BE2C (cell line): ENCODE measurements around the gene SYK.
"Not testable (repeated sequence)": the region's sequence is repeated elsewhere in the genome, so short reads cannot be mapped to it uniquely, and the experiment has no call there.

Experiments
- DNase-seq: peaks from one replicate; pipeline ENCODE4 v3.0.0-alpha.2; 2020
- H3K27me3 ChIP-seq: fragments of 250-450 bp; sonication (Bioruptor Pico); 2 replicates; pipeline ENCODE4 v1.5.1; 2020; ENCODE audit warnings: mild to moderate bottlenecking
- H3K36me3 ChIP-seq: fragments of 250-450 bp; sonication (Bioruptor Pico); 2 replicates; pipeline ENCODE4 v1.5.1; 2020; ENCODE audit warnings: mild to moderate bottlenecking
- H3K4me1 ChIP-seq: fragments of 250-450 bp; sonication (Bioruptor Pico); 2 replicates; pipeline ENCODE4 v1.5.1; 2020
- H3K4me3 ChIP-seq: 2 replicates; pipeline ENCODE4 v1.5.1; 2011; ENCODE audit warnings: low read depth, low read length
- H3K9me3 ChIP-seq: fragments of 250-450 bp; sonication (Bioruptor Pico); 2 replicates; pipeline ENCODE4 v1.5.1; 2020
- TF ChIP-seq, protein P1 (sequence below): IDR thresholded peaks from 2 replicates; pipeline ENCODE4 v1.5.1; 2012; ENCODE audit warnings: mild to moderate bottlenecking, low read depth, low read length

The SYK gene

DNA sequence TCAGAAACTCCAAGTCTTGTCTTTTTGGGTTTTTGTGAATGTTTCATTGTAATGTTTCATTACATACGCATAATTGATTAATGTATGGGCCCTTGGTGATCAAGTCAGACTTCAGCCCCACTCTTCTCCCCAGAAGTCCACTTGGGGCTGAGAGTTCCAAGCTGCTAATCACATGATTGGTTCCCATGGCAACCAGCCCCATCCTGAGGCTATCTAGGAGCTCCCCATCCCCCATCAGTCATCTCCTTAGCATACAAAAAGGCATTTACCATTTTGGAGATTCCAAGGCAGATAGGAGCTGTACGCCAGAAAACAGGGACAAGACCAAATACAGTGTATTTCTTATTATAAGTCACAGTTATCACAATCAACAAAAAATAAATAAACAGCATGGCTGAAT is 22.9 kb upstream of the SYK start:
- H3K4me3 ChIP-seq, result no peak overlapping the region
- no peaks in the 10 kb centered on the region for H3K27me3 ChIP-seq
- no peaks in the 10 kb centered on the region for H3K36me3 ChIP-seq
- no peaks in the 10 kb centered on the region for H3K4me1 ChIP-seq
- TF ChIP-seq, protein P1, sequence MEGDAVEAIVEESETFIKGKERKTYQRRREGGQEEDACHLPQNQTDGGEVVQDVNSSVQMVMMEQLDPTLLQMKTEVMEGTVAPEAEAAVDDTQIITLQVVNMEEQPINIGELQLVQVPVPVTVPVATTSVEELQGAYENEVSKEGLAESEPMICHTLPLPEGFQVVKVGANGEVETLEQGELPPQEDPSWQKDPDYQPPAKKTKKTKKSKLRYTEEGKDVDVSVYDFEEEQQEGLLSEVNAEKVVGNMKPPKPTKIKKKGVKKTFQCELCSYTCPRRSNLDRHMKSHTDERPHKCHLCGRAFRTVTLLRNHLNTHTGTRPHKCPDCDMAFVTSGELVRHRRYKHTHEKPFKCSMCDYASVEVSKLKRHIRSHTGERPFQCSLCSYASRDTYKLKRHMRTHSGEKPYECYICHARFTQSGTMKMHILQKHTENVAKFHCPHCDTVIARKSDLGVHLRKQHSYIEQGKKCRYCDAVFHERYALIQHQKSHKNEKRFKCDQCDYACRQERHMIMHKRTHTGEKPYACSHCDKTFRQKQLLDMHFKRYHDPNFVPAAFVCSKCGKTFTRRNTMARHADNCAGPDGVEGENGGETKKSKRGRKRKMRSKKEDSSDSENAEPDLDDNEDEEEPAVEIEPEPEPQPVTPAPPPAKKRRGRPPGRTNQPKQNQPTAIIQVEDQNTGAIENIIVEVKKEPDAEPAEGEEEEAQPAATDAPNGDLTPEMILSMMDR, result no peak
- no peak for DNase-seq
- no peaks in the 10 kb centered on the region; the same call in 1 of the 2 replicates for H3K9me3 ChIP-seq

DNA sequence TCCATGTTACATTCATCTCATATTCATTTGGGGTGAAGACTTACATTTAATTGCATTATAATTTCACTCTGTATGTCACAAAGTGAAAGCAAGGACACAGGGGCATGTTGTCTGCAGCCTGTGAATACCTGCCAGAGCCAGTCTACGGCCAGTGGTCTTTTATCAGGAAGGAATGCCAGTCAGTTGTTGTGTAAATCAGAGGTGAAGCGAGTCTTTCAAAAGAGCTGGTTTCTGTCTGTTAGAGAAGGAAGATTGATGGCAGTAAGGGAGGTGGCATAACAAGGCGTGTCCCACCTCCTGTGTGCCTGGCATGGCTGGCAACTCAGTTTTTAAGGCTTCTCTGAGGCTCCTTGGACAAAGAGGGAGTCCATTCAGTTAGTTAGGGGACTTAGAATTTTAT is 18.1 kb upstream of the SYK start:
- no peaks in the 10 kb centered on the region for H3K9me3 ChIP-seq
- H3K4me1 ChIP-seq, result no peaks in the 10 kb centered on the region
- no peak overlapping the region for H3K4me3 ChIP-seq
- no peaks in the 10 kb centered on the region for H3K36me3 ChIP-seq
- no peak for DNase-seq
- TF ChIP-seq, protein P1, result no peak
- 0 out of 2 replicates have a peak, but pooled peaks cover 5% of the 10 kb centered on the region for H3K27me3 ChIP-seq

DNA sequence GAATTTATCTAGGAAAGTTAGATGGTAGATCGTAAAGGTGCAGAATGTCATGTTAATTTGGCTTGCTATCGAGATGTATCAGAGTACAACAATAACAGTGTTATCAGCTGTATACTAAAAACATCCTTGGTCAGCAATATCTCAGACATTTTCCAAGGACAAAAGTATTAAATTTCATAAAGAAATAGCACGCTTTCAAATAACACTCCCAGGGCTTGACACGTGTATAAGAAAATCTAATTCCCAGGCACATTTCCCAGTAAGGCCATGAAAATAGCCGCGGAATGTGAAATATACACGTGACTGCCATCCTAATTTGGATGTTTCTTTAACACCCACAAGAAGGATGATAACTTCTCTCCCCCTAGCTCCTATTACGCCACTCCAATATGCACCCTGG is 17.7 kb upstream of the SYK start:
- no peak for DNase-seq
- Histone ChIP-seq H3K4me3 (no peak overlapping the region), H3K9me3 (no peaks in the 10 kb centered on the region), H3K4me1 (no peaks in the 10 kb centered on the region), H3K36me3 (no peaks in the 10 kb centered on the region), H3K27me3 (0 out of 2 replicates have a peak, but pooled peaks cover 5% of the 10 kb centered on the region)
- TF ChIP-seq, protein P1, result no peak

DNA sequence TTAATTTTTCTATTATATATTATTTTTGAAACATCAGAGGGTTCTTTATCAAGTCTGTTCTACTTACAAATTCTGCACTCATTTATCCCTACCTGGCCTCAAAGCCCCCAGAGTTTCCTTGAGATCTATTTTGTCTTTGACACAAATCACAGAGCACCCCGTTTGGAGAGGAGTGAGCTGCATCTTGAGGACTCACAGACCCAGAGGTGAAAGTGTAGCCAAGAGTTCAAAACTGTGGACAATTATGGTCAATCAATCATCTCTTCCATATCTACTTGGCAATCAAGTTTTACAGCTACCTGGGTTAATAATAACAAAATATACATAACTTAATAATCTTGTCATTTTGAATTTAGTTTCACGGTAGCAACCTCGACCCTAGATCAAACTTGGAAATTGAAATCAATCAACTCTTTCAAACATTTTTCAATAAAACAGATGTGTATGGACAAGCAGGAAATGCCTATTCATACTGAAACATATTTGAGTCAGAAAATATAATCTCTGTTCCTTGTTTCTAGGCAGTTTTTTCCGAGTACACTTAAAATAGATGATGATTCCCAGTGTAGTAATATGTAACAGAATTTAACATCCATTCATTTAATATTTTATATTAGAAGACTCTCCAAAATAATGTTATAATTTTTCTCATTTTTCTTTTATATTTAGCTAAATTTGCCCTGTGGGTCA is 13.7 kb upstream of the SYK start:
- no peaks in the 10 kb centered on the region for H3K9me3 ChIP-seq
- H3K4me3 ChIP-seq, result no peak overlapping the region
- 0 out of 2 replicates have a peak, but pooled peaks cover 5% of the 10 kb centered on the region for H3K27me3 ChIP-seq
- no peak for DNase-seq
- no peaks in the 10 kb centered on the region for H3K36me3 ChIP-seq
- no peaks in the 10 kb centered on the region for H3K4me1 ChIP-seq
- TF ChIP-seq, protein P1, result no peak

DNA sequence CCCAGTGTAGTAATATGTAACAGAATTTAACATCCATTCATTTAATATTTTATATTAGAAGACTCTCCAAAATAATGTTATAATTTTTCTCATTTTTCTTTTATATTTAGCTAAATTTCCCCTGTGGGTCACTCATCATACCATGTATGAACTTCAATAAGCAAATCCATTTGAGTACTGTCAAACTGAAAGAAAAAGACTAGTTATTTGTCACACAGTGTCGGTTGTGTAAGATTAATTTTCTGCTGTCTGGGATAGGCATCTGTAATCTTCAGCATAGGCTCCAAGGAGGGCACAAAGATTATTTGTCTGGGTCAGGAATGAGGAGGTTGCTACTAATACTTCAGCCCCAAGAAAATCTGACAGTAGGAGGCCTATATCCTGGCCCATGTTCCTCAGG is 13.1 kb upstream of the SYK start:
- H3K27me3 ChIP-seq, H3K9me3 ChIP-seq, DNase-seq, H3K4me3 ChIP-seq, H3K36me3 ChIP-seq, H3K4me1 ChIP-seq: not testable (repeated sequence)

DNA sequence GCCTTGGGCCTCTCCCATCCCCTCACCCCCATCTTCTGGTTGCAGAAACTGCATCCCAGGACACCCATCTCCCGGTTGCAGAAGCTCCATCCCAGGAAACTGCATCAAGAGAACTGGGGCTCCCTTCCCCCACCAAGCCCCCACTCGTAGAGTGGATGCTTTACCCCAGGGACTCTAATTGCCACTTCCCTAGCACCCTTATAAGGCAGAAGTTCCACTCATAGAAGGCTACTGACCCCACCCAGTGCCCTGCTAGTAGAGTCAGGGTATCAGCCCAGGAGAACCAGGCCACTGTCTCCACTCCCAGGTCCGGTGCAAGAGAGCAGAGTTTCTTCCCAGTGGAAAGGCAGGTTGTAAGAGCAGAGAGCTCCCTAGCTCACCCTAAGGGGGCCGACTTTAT is 12.2 kb upstream of the SYK start:
- Histone ChIP-seq H3K36me3 (no peaks in the 10 kb centered on the region), H3K9me3 (no peaks in the 10 kb centered on the region), H3K4me3 (no peak overlapping the region), H3K27me3 (0 out of 2 replicates have a peak, but pooled peaks cover 5% of the 10 kb centered on the region), H3K4me1 (no peaks in the 10 kb centered on the region)
- TF ChIP-seq, protein P1, result no peak
- no peak for DNase-seq

DNA sequence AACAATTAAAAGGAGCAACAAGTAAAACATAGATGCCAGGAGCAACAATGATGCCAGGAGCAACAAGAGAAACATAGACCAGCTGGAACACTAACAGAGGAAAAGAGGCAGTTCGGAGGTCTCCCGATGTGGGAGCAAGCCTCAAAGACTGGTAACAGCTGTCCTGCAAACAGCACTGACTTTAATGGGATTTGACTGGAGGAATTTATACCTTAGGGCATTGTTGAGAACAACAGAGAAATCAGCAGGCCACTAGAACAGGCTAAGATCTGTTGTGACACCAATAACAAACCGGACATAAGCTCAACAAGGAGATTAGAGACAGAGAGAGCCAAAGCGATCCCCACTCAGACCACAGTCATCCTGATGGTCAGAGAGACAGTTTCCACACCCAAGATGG is 11.8 kb upstream of the SYK start:
- Histone ChIP-seq H3K4me3 (no peak overlapping the region), H3K4me1 (no peaks in the 10 kb centered on the region), H3K27me3 (0 out of 2 replicates have a peak, but pooled peaks cover 5% of the 10 kb centered on the region), H3K36me3 (no peaks in the 10 kb centered on the region), H3K9me3 (no peaks in the 10 kb centered on the region)
- DNase-seq, result no peak
- TF ChIP-seq, protein P1, result no peak

DNA sequence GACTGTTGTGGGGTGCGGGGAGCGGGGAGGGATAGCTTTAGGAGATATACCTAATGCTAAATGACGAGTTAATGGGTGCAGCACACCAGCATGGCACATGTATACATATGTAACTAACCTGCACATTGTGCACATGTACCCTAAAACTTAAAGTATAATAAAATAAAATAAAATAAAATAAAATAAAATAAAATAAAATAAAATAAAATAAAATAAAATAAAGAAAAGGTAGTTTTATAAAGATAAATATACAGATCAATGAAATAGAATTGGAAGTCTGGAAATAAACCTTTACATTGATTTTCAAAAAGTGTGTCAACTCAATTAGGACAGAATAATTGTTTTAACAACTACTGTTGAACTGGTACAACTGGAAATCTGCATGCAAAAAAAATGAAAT is 8.6 kb upstream of the SYK start:
- H3K36me3 ChIP-seq, H3K4me1 ChIP-seq, H3K4me3 ChIP-seq, DNase-seq, H3K9me3 ChIP-seq: not testable (repeated sequence)
- H3K27me3 ChIP-seq, result peaks cover 19% of the 10 kb centered on the region
